GM23338 (cell line): ENCODE results near the gene YJEFN3. TPM values are rescaled to one million over a fixed set of nuclear protein-coding genes. Genes with fewer than 3 reads are reported as not detected.

ENCODE experiments used
- ATAC-seq: fragments of 200-7000 bp; cut with Tn5 transposase; 3 replicates; pipeline ENCODE4 v1.9.1; 2020
- DNase-seq: peaks from one replicate; pipeline ENCODE4 v3.0.0-alpha.2; 2015; ENCODE audit warnings: low spot score
- H2AFZ ChIP-seq: fragments of 200-600 bp; sonication (generic); 2 replicates; pipeline ENCODE4 v1.8.0; 2016; ENCODE audit warnings: antibody characterized with exemption, mild to moderate bottlenecking, moderate library complexity
- H3F3A ChIP-seq: fragments of 200-600 bp; sonication (generic); replicated peaks from 2 replicates; pipeline ENCODE4 v1.8.0; 2017; ENCODE audit warnings: antibody characterized with exemption, mixed run types, low read depth
- H3K27ac ChIP-seq: fragments of 200-600 bp; sonication (generic); 2 replicates; pipeline ENCODE4 v1.6.1; 2016; ENCODE audit warnings: low read depth
- H3K27me3 ChIP-seq: fragments of 200-600 bp; sonication (generic); 2 replicates; pipeline ENCODE4 v1.8.0; 2016; ENCODE audit warnings: mild to moderate bottlenecking, mixed run types, moderate library complexity; ENCODE audit not compliant: insufficient read depth
- H3K36me3 ChIP-seq: fragments of 200-600 bp; sonication (generic); 2 replicates; pipeline ENCODE4 v1.8.0; 2016; ENCODE audit warnings: mild to moderate bottlenecking; ENCODE audit not compliant: insufficient read depth
- H3K4me1 ChIP-seq: fragments of 200-600 bp; sonication (generic); 2 replicates; pipeline ENCODE4 v1.8.0; 2016; ENCODE audit warnings: mild to moderate bottlenecking, moderate library complexity; ENCODE audit not compliant: insufficient read depth
- H3K4me2 ChIP-seq: fragments of 200-600 bp; sonication (generic); 2 replicates; pipeline ENCODE4 v1.7.1; 2017; ENCODE audit warnings: mixed run types
- H3K4me3 ChIP-seq: fragments of 200-600 bp; sonication (generic); 2 replicates; pipeline ENCODE4 v1.6.1; 2016; ENCODE audit warnings: mixed run types
- H3K79me2 ChIP-seq: fragments of 200-600 bp; sonication (generic); replicated peaks from 2 replicates; pipeline ENCODE4 v1.8.0; 2017; ENCODE audit warnings: mild to moderate bottlenecking; ENCODE audit not compliant: insufficient read depth
- H3K9me2 ChIP-seq: fragments of 200-600 bp; sonication (generic); 2 replicates; pipeline ENCODE4 v1.8.0; 2017; ENCODE audit not compliant: insufficient read depth
- H4K20me1 ChIP-seq: fragments of 200-600 bp; sonication (generic); replicated peaks from 2 replicates; pipeline ENCODE4 v1.8.0; 2017; ENCODE audit warnings: mild to moderate bottlenecking; ENCODE audit not compliant: insufficient read depth
- H3K27ac Mint-ChIP-seq: 2 replicates; pipeline ENCODE4 v1.8.0; 2020; ENCODE audit warnings: inconsistent platforms, mild to moderate bottlenecking, moderate library complexity, mixed read lengths
- H3K27me3 Mint-ChIP-seq: 3 replicates; pipeline ENCODE4 v1.8.0; 2022; ENCODE audit warnings: low read depth, mild to moderate bottlenecking, moderate library complexity, mixed read lengths, inconsistent platforms; ENCODE audit not compliant: insufficient read depth, poor library complexity
- H3K36me3 Mint-ChIP-seq: 3 replicates; pipeline ENCODE4 v1.8.0; 2021; ENCODE audit warnings: low read depth, mild to moderate bottlenecking, inconsistent platforms, moderate library complexity, mixed read lengths
- H3K4me1 Mint-ChIP-seq: 3 replicates; pipeline ENCODE4 v1.8.0; 2020; ENCODE audit warnings: mild to moderate bottlenecking, inconsistent platforms, mixed read lengths
- H3K4me3 Mint-ChIP-seq: 3 replicates; pipeline ENCODE4 v1.8.0; 2021; ENCODE audit warnings: moderate library complexity, mild to moderate bottlenecking, inconsistent platforms, mixed read lengths
- H3K9me3 Mint-ChIP-seq: 3 replicates; pipeline ENCODE4 v1.8.0; 2020; ENCODE audit warnings: moderate library complexity, mild to moderate bottlenecking, inconsistent platforms, mixed read lengths
- CREB1 ChIP-seq: fragments of 250-450 bp; sonication (Bioruptor Pico); IDR thresholded peaks from 2 replicates; pipeline ENCODE4 v1.5.0; 2020; ENCODE audit warnings: low read depth, mild to moderate bottlenecking, moderate library complexity
- CTCF ChIP-seq, 2 experiments: fragments of 200-600 bp in 1 of 2; sonication (generic) in 1 of 2; conservative IDR thresholded peaks; 2 replicates each; pipeline versions ENCODE4 v1.5.1 to v1.6.1; 2016 to 2017; ENCODE audit warnings: antibody characterized with exemption in 2 of 2, low read depth in 2 of 2, mild to moderate bottlenecking in 2 of 2, moderate library complexity in 1 of 2
- EZH2 ChIP-seq: fragments of 200-600 bp; sonication (generic); IDR thresholded peaks from one replicate; pipeline ENCODE4 v1.8.0; 2017; ENCODE audit warnings: antibody characterized with exemption, mild to moderate bottlenecking, low read depth; ENCODE audit not compliant: unreplicated experiment
- EZH2phosphoT487 ChIP-seq: fragments of 200-600 bp; sonication (generic); IDR thresholded peaks from one replicate; pipeline ENCODE4 v1.8.1; 2018; ENCODE audit warnings: antibody characterized with exemption; ENCODE audit not compliant: unreplicated experiment
- NANOG ChIP-seq: IDR thresholded peaks from 2 replicates; pipeline ENCODE4 v1.6.1; 2016; ENCODE audit warnings: antibody characterized with exemption, borderline replicate concordance
- ZNF331 ChIP-seq: fragments of 250-450 bp; sonication (Bioruptor Pico); IDR thresholded peaks from 2 replicates; pipeline ENCODE4 v1.5.0; 2020; ENCODE audit warnings: low read depth, mild to moderate bottlenecking, moderate library complexity
- polyA plus RNA-seq: library from polyadenylated mRNA; unstranded; fragments of >200 nt; fragmentation: Nextera tagmentation; extraction: Ambion mirVana; gene quantifications from 2 replicates; pipeline ENCODE4 v1.2.1, GENCODE V29; 2016
- total RNA-seq: library from RNA; depleted of rRNA; stranded (reverse); fragments of >200 nt; shearing (Covaris generic); gene quantifications from 2 replicates; pipeline ENCODE4 v1.2.3, GENCODE V29; 2014

Gene YJEFN3
- total and polyA plus RNA-seq, 2 experiments from 2014 or later = 3.5 to 6.5 TPM

DNA sequence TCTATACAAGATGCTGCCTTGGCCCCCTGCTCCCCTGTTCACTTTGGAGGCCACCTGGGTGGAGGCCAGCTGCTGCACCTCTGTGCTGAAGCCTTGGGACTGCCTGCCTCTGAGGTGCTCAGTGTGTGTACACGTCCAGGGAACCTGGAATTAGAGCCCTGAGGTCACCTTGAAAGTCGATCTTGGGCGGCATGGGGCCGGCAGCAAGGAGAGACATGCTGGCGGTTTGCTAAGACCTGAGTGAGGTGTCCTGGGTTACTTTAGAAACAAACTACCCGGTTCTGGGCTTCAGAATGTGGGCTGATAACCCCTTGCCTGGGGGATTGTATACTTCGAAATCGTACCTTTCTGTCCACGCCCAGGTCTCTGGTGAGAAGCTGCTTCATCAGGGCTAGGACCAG, 38.9 kb upstream of the YJEFN3 start:
- peaks cover 28% of the 10 kb centered on the region for H3K4me1 ChIP-seq
- H3K79me2 ChIP-seq = peaks cover 52% of the 10 kb centered on the region
- H2AFZ ChIP-seq = no peak overlapping the region
- peaks cover 35% of the 10 kb centered on the region for H3K36me3 Mint-ChIP-seq
- peaks cover 26% of the 10 kb centered on the region for H3F3A ChIP-seq
- peaks cover 3% of the 10 kb centered on the region; the same call in 1 of the 2 replicates for H3K36me3 ChIP-seq
- no peak for ATAC-seq
- peaks cover 56% of the 10 kb centered on the region for H3K4me1 Mint-ChIP-seq
- peak overlapping the region; percentile 89 for H3K27ac ChIP-seq
- H4K20me1 ChIP-seq = peaks cover 19% of the 10 kb centered on the region
- H3K4me3 Mint-ChIP-seq = peak overlapping the region; percentile 59; the same call in 1 of the 3 replicates
- H3K9me2 ChIP-seq = no peaks in the 10 kb centered on the region
- H3K4me3 ChIP-seq = no peak overlapping the region
- no peak for TF ChIP-seq CTCF (conservative IDR thresholded peaks at IDR 0.05; ENCODE audit: low read depth in 2 of 2)
- no peak for TF ChIP-seq CREB1 (CRISPR knock-in tag)
- DNase-seq = peak; percentile 11
- no peaks in the 10 kb centered on the region for H3K9me3 Mint-ChIP-seq
- no peak overlapping the region for H3K4me2 ChIP-seq
- no peaks in the 10 kb centered on the region for H3K27me3 ChIP-seq
- peaks cover 24% of the 10 kb centered on the region for H3K27me3 Mint-ChIP-seq
- peak overlapping the region; percentile 99 for H3K27ac Mint-ChIP-seq

GRCh38 chr19:19490214-19490968, 38.3 kb upstream of the YJEFN3 start:
- peaks cover 5% of the 10 kb centered on the region; the same call in 1 of the 2 replicates for H3K36me3 ChIP-seq
- H4K20me1 ChIP-seq = peaks cover 25% of the 10 kb centered on the region
- peaks cover 40% of the 10 kb centered on the region for H3K36me3 Mint-ChIP-seq
- H3K4me1 Mint-ChIP-seq = peaks cover 50% of the 10 kb centered on the region
- H3K4me2 ChIP-seq = no peak overlapping the region
- peaks cover 47% of the 10 kb centered on the region for H3K79me2 ChIP-seq
- H3K27ac Mint-ChIP-seq = peak overlapping the region; percentile 99
- H3K4me3 ChIP-seq = no peak overlapping the region
- no peaks in the 10 kb centered on the region for H3K27me3 ChIP-seq
- H3K9me3 Mint-ChIP-seq = no peaks in the 10 kb centered on the region
- no peak overlapping the region for H2AFZ ChIP-seq
- peak; percentile 89 for DNase-seq
- H3K9me2 ChIP-seq = no peaks in the 10 kb centered on the region
- peaks cover 26% of the 10 kb centered on the region for H3F3A ChIP-seq
- ATAC-seq = peak; percentile 42
- H3K27me3 Mint-ChIP-seq = peaks cover 24% of the 10 kb centered on the region
- peak overlapping the region; percentile 89 for H3K27ac ChIP-seq
- TF ChIP-seq CTCF (conservative IDR thresholded peaks at IDR 0.05; ENCODE audit: low read depth in 2 of 2) (peak; percentile 89 to 93), NANOG (no peak), EZH2 (no peak), EZH2phosphoT487 (no peak), ZNF331 (CRISPR knock-in tag) (no peak)
- peaks cover 26% of the 10 kb centered on the region for H3K4me1 ChIP-seq
- no peak overlapping the region for H3K4me3 Mint-ChIP-seq
